ENCODE data around the gene EIF2AK3. TPM values are rescaled to one million over a fixed set of nuclear protein-coding genes. Genes with fewer than 3 reads are reported as not detected.

EIF2AK3 gene
- total RNA-seq, 1 experiment from 2014 or later, result 19.3 TPM

- no peak overlapping the region for H3K4ac ChIP-seq (ENCODE audit: low read depth, low read length)
- no peak overlapping the region for H2BK12ac ChIP-seq (ENCODE audit: insufficient read length, low read depth, low read length)
- no peak overlapping the region for H2BK15ac ChIP-seq (ENCODE audit: low read depth, low read length)
- H3K79me1 ChIP-seq (ENCODE audit: insufficient read depth, low read depth, low read length, poor library complexity, severe bottlenecking), result no peaks in the 10 kb centered on the region
- H3K9ac ChIP-seq (ENCODE audit: extremely low read depth, insufficient read length, low read length), result no peak overlapping the region
- H3K27ac ChIP-seq (ENCODE audit: insufficient read length, low read depth, low read length), result no peak overlapping the region
- Mint-ChIP-seq H3K27ac (peak overlapping the region in 2 of 3 experiments; percentile 1 to 71; a peak in 1 of 7 replicates), H3K4me3 (no peak overlapping the region), H3K4me1 (peaks cover 37 to 45% of the 10 kb centered on the region in 2 experiments), H3K27me3 (ENCODE audit: low read depth) (no peaks in the 10 kb centered on the region), H3K9me3 (no peaks in the 10 kb centered on the region; a peak in 1 of 5 replicates), H3K36me3 (ENCODE audit: insufficient read depth in 1 of 3, low read depth in 3 of 3) (peaks cover 1 to 20% (median 13%) of the 10 kb centered on the region in 3 experiments; a peak in 3 of 7 replicates)
- H3T11ph ChIP-seq (ENCODE audit: low read length), result no peak overlapping the region
- H3K23me2 ChIP-seq (ENCODE audit: insufficient read length, low read depth, low read length, poor library complexity, severe bottlenecking), result no peaks in the 10 kb centered on the region
- no peak overlapping the region for H2BK20ac ChIP-seq (ENCODE audit: low read depth, low read length, poor library complexity, severe bottlenecking)
- no peak overlapping the region for H3K56ac ChIP-seq (ENCODE audit: insufficient read length, low read depth, low read length)
- H3K27me3 ChIP-seq (ENCODE audit: insufficient read depth, low read length), result no peaks in the 10 kb centered on the region
- no peak overlapping the region for H4K8ac ChIP-seq (replicated peaks; ENCODE audit: insufficient read length, low read depth, low read length)
- no peak overlapping the region for H3K23ac ChIP-seq (ENCODE audit: insufficient read length, low read depth, low read length)
- no peaks in the 10 kb centered on the region for H3K9me3 ChIP-seq (ENCODE audit: control insufficient read depth, low read depth, low read length)
- no peak overlapping the region for H3K4me2 ChIP-seq (ENCODE audit: insufficient read depth, insufficient read length, low read length)
- H4K5ac ChIP-seq (ENCODE audit: insufficient read length, low read depth, low read length), result no peak overlapping the region
- H2BK120ac ChIP-seq (ENCODE audit: low read depth, low read length, poor library complexity, severe bottlenecking), result no peak overlapping the region
- H3K4me1 ChIP-seq (ENCODE audit: insufficient read depth, low read length), result peaks cover 6% of the 10 kb centered on the region
- H3K18ac ChIP-seq (ENCODE audit: insufficient read length, low read depth, low read length), result no peak overlapping the region
- no peak overlapping the region for H3K14ac ChIP-seq (ENCODE audit: insufficient read depth, low read length)
- TF ChIP-seq CTCF (conservative IDR thresholded peaks at IDR 0.05), result no peak
- no peaks in the 10 kb centered on the region for H3K79me2 ChIP-seq (ENCODE audit: insufficient read depth, low read length)
- H2AFZ ChIP-seq (ENCODE audit: low read length), result no peak overlapping the region
- H2BK5ac ChIP-seq (ENCODE audit: insufficient read length, low read length), result no peak overlapping the region
- H2AK5ac ChIP-seq (ENCODE audit: insufficient read length, low read length), result no peak overlapping the region
- H4K20me1 ChIP-seq (ENCODE audit: control insufficient read depth, insufficient read depth, insufficient read length), result no peaks in the 10 kb centered on the region
- no peak overlapping the region for H4K91ac ChIP-seq (ENCODE audit: insufficient read length, low read depth, low read length)
- DNase-seq, result no peak
Measured at GRCh38 chr2:88597168-88597567, 30.1 kb downstream of the EIF2AK3 start.
